DMS79 (cell line): Measurements from ENCODE around the gene RXFP4.
"Not testable (repeated sequence)": the region's sequence is repeated elsewhere in the genome, so short reads cannot be mapped to it uniquely, and the experiment has no call there.

ENCODE experiments used
- DNase-seq: peaks from one replicate; lab custom pipeline; 2025; lab: John Stamatoyannopoulos, UW

RXFP4 gene, protein sequence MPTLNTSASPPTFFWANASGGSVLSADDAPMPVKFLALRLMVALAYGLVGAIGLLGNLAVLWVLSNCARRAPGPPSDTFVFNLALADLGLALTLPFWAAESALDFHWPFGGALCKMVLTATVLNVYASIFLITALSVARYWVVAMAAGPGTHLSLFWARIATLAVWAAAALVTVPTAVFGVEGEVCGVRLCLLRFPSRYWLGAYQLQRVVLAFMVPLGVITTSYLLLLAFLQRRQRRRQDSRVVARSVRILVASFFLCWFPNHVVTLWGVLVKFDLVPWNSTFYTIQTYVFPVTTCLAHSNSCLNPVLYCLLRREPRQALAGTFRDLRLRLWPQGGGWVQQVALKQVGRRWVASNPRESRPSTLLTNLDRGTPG

DNA sequence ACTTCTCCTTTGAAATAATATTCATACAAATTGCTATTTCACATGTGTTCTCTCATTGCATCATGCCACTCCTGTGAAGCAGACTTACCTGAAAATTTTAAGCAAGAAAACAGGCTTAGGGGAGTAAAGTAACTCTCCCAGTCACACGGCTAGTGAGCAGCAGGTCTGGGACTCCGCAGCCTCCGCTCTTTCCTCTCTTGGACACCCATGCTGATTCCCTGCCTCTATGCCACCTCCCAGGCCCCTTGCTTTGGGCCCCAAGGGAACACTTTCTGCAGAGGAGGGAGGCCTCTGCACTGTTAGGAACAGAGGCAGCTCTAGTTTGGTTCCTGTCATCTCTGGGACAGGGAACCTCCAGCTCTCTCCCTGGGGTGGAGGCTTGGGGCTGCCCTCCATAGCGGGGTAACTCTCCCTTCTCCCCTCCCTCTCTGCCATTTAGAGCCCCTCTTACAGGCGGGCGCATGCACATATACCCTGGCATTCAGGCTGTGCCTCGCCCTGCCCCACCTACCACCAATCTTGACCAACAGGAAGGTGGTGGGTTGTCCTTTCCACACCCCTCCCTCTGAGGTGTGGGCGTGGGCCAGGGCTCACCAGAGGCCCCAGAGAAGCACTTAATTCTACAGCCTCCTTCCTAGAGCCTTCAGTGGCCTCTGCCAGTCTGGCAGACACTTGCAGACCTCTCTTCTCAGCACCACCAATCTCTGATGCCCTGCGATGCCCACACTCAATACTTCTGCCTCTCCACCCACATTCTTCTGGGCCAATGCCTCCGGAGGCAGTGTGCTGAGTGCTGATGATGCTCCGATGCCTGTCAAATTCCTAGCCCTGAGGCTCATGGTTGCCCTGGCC lies at the start of gene RXFP4:
RXFP4 (plus strand) TSS at position 646 of the 852 bp plus-strand sequence; CDS start at position 718, 72 bp downstream.
- DNase-seq: no peak

DNA sequence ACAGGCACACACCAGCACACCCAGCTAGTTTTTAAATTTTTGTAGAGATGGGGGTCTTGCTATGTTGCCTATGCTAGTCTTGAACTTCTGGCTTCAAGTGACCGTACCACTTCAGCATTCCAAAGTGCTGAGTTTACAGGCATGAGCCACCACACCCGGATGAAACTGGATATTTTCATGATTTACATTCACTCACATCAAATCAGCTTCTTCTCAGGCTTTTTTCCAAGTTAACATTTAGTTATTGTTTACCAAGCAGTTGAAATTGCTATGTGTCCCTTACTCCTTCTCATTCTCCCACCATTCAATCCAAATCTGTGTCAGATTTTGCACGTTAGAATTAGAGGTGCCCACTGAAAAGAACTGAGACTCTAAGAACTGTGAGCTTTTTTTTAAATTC lies 48.6 kb upstream of the RXFP4 start:
- DNase-seq: no peak

DNA sequence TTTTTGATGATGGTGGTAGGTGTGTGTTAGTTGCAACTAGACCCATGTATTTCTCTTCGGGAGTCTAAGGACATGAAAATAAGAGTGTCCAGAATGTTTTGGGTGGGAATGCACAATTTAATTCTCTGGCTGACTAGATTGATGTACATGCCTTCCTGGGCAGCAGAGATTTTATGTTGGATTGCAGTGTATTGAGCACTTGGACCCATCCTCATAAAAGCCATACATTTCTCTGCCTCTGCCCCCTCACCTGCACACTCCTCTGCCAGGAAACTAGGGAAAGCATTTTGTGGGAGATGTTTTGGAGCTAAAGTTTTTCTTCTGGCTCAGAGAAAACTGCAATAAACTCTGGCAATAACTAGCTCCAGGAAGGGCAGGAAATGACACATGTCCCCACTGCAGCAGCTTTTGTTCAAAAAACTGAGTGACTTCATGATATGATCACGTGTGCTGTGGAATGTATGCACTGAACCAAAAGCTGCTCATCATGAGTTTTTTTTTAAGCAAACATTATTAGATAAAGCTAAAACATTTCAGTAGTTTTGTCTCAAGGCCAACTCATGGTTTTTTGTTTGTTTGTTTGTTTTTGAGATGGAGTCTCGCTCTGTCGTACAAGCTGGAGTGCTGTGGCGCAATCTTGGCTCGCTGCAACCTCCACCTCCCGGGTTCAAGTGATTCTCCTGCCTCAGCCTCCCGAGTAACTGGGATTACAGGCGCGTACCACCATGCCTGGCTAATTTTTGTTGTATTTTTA lies 47.9 kb upstream of the RXFP4 start:
- no peak for DNase-seq

DNA sequence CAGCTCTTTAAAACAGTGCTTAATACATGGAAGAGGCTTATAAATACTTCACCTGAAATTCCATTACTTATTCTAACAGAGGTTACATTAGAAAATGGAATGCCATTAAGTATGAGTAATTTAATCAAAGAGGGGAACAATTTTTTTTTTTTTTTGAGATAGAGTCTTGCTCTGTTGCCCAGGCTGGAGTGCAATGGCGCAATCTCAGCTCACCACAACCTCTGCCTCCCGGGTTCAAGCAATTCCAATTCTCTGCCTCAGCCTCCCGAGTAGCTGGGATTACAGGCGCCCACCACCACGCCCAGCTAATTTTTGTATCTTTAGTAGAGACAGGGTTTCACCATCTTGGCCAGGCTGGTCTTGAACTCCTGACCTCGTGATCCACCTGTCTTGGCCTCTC lies 45.8 kb upstream of the RXFP4 start:
- DNase-seq: not testable (repeated sequence)

DNA sequence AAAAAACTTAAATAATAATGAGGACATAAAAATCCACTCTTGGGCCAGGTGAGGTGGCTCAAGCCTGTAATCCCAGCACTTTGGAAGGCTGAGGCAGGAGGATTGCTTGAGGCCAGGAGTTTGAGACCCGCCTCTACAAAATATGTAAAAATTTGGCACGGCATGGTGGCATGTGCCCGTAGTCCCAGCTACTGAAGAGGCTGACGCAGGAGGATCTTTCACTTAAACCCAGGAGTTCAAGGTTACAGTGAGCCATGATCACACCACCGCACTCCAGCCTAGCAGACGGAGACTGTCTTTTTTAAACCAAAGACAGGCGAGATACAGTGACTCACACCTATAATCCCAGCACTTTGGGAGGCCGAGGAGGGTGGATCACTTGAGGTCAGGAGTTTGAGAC lies 45.0 kb upstream of the RXFP4 start:
- not testable (repeated sequence) for DNase-seq

DNA sequence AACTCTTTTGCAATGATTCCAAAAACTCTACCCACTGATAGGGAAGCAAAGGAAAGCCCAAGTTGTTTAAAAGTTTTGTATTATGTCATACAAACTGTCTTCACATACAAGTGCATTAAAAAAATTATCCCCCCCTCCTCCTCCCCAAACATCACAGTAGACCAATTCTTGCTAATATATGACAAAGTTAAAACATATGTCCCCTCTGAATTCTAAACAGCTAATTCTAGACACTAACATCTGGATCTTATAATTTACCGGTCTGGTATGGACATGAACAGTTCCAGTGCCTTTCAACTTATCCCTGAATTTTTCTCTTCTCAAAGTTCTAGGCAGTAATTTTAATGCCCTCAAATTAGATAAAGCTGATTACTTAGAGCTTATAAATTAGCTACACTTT lies 43.7 kb upstream of the RXFP4 start:
- DNase-seq: no peak

DNA sequence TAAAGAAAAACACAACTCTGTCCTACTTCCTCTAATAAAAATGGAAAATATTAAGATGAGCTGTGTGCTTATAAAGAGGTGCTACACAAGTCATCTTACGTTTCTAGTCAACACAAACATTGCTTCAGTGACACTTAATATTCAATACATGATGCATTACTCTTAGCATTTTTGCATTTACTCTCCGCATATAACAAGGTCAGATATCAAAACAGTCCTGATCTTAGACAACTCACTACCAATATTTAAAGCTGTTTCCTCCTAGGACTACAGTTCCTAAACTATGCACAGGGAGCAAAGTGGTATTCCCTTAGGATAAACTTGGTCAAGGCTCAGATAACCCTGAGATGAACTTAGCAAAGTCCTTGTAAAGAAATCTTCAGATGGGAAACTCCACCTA lies 42.5 kb upstream of the RXFP4 start:
- no peak for DNase-seq

DNA sequence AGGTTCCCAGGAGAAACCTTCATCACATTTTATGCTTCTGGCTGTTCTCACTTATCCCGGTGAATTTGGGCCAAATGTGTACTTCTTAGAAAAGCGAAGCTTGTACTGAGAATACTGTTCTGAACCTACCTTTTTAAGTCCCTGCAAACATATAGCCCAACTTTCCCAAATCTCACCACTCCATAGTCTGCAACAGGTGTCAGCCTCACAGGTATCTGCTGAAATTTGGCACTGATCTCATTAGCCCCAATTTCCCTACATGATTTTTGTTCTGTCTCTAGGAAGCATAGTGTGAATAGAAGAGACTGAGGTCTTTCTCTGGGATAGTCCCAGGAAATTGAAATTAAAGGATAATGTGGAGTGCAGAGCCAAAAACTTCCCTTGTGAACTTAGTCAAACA lies 41.8 kb upstream of the RXFP4 start:
- DNase-seq: no peak

DNA sequence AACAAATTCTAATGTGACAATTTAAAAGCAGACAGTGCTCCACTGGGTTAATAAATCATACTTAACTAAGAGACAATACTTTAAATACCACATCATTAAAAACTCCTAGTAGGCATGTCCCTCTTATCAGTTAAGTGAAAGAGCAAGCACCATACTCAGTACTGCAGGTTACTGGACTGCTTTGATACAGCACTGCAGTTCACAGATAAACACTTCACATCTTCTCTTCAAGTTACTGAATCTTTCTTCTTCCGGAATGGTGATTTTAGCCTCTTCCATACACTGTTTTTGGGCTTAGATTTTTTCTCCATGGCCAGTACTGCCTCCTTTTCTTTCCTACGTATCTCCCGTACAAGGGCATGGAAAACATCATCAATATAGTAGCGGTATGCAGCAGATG lies 41.3 kb upstream of the RXFP4 start:
- DNase-seq: no peak

DNA sequence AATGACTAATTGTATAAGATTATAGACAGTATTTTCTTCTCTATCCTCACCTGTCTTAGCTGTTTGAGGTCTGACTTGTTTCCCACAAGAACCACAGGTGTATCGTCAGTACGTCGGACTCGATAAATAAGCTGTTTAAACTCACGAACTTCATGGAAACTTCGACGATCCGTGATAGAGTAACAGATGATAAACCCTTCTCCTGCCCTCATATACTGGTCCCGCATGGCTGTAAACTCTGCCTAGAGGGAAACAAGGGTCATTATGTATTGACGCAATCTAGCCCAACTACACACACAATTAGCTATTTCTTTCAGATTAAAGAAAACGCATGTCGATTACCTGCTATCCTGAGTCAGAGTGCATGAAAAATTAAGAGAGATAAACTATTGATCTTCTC lies 37.2 kb upstream of the RXFP4 start:
- no peak for DNase-seq

DNA sequence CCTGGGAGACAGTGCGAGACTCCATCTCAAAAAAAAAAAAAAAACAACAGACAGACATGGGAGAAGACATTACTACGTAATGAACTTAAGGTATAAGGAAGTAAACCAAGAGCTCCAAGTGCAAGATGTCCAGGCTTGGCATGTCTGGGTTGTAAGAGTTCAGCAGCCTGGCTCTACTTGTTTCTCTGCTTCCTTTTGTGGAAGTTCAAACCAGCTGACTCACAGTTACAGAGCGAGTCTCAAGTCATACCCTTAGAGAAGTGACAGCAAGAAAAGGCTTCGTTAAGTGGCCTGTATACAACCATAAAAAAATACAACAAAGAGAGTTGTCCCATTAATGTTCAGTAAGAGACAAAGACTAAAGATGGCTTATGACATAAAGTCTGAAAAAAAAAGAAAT lies 31.5 kb upstream of the RXFP4 start:
- no peak for DNase-seq

DNA sequence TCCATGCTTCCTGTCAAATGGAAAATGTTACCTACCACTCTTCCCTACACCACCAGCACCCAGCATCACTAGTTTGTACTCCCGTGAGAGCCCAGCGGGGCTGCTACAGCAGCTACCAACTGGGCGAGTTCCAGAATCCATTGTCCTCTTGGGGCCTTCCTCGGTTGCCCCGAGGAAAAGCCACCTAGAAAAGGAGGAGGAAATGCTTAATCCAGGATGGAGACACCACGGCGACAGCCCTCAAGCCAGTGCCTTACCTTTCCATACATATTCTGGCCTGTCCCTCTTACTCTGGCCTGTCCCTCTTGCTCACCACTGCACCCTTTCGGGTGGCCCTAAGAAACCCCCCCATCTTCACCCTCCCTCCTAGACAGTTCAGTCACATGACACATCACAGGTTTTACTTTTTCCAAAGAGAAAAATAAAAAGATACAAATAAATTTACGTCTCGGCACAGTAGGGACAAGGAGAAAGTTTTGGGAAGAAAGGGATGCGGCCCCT lies 30.8 kb upstream of the RXFP4 start:
- no peak for DNase-seq

DNA sequence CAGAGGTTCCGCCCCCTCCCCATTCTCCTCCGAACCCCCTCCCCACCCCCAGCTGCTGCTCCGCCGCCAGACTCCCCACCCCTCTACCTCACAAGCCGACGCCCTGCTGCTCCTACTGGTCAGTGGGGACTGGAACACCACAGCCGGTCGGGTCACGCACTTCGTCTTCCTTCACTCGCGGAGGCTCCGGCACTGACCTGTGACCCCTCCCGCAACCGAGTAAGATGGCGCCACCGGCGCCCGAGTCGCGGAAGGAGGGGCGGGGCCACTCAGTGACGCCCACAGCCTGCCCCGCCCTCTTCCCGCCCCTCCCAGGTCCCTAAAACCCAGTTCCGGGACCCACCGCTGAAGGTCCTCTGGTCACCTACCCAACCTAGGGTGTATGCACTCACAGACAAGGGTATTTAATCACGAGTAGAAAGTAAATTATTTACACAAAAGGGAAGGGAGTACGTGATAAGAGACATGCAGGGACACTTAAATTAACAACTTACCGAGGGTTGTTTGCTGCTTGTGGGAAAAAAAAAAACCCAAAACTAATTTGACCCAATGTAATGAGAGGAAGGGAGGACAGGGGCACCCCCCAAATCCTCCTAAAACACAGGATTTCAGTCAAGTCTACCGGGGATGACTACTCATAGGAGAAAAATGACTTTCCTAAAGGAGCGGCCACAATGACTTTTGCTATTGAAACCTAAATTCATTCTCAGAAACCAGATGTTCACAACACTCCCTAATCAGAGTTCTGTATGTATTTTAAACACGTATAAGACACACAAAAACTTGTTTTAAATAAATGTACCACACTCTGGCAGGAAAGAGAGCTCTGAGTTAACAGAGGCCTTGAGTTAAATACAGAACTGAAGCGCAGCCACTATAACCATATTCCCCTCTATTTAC lies 30.0 kb upstream of the RXFP4 start, which contains the start of gene RIT1:
RIT1 (minus strand) TSS at position 194 of the 900 bp plus-strand sequence. CDS start 588 bp downstream, outside the sequence.
- DNase-seq: peak; percentile 50

DNA sequence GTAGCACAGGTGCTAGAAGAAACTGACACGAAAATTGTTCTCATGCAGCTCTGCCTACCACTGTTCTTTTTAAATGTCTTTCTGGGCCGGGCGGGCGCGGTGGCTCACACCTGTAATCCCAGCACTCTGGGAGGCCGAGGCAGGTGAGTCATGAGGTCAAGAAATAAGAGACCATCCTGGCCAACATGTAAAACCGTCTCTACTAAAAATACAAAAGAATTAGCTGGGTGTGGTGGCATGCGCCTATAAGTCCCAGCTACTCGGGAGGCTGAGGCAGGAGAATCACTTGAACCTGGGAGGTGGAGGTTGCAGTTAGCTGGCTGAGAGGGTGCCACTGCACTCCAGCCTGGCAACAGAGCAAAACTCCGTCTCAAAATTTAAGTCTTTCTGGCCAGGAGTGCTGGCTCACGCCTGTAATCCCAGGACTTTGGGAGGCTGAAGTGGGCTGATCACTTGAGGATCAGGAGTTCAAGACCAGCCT lies 29.3 kb upstream of the RXFP4 start:
- DNase-seq: no peak

DNA sequence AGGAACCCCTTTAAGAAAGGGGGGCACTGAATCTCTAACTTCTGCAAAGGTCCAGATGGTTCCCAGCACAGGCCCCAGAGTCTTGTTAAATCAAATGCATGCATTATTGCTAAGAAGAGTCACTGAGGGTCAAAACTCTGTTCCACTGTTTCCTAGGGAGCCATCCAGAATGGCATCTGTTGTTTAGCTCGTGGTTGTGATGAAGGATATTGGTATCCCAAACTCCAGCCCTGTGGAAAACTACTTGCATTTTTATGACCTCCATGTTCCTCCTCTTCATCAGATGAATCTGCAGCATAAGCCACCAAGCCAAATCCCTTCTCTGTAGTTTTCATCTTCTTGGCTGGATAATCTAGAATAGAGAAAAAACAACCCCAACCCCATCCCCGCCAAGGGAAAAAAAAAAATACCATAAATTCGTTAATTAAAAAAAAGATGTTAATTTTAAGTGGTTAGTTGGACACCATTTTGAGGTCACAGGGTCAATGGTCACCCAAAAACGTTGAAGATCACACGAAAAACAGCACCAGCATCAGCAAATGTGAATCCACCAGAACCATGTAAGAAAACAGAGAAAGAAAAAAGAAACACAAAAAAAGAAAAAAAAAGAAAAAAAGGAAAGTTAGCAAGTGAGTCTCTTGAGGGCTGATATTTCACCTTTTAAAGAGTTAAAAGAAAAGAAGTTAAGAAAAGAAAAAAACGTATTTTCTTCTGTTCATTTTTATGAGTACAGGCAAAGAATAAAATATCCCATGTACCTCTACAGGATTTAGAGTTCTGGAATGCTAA lies 27.3 kb upstream of the RXFP4 start:
- no peak for DNase-seq

DNA sequence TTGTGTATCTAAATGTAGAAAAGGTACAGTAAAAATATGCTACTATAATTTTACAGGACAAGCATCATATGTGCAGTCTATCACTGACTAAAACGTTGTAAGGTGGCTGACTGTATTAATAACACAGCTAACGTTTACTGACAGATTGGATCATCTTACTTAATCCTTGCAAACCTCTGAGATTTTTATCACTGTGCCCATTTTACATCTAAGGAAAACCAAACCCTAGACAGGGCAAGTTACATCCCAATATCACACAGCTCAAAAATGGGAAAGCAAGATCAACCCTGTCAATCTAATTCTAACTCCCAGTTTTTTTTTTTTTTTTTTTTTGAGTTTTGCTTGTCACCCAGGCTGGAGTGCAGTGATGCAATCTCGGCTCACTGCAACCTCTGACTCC lies 22.8 kb upstream of the RXFP4 start:
- no peak for DNase-seq

DNA sequence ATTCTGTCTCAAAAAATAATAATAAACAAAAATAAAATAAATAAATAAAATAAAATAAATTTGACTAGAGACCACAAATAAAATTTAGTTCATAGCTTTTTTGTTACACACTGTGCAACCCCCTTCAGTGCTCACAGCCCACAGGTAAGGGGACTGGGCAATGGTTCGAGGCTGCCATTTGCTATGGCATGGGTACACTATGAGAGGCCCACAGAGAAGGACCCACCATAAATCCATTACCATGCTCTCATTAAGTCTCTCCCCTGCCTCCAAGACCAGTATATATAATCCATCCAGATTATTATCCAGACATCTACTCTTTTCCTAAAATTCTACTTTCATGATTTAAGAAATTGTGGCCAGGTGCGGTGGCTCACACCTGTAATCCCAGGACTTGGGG lies 21.6 kb upstream of the RXFP4 start:
- no peak for DNase-seq

DNA sequence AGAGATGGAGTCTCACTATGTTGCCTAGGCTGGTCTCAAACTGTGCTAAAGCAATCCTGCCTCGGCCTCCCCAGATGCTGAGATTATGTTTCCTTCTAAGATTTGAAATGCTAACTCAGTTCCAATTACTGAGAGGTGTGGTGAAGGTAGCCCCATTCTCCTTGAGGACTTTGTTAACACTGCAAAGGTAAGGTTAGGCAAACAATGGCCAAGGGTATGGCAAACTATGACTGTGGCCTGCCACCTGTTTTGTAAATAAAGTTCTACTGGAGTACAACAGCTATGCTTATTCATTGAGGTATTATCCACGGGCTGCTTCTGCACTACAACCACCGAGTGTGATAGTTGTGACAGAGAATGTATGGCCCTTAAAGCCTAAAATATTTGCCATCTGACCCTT lies 20.7 kb upstream of the RXFP4 start:
- no peak for DNase-seq

DNA sequence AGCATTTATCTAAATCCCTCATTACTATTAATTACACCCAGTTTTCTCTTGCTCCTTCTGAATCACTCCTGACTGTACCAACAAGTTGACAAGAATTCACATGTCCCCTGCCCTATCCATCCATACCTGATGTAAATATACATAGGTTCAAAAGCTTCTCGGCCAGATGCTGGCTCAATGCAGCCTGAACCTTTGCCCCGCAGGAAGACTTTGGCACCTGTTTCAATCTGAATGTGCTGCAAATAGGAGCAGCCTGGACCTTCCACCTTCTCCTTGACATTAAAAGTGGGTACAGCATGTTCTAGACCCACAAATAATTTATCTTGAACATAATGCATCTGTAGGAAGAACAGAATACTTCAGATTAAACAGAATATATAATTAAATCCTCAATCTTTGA lies 15.9 kb upstream of the RXFP4 start:
- DNase-seq: no peak

DNA sequence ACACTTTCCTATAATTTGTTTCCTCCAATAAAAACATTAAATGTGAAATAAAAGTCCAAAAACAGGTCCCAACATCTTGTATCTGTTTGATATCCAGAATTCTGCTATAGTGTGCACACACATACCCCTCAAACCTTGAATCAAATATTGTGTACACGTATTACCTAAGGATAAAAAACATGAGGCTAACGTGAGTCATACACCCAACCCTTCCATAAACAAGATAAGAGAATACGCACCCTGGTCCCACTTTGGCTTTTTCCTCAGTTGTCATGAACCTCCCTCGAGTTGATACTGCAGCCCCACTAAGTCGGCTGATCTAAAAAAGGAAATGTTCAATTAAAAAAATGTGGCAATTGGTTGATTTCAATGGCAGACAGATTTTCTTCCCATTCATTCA lies 12.4 kb upstream of the RXFP4 start:
- no peak for DNase-seq
